HepG2 (cell line): ENCODE results near the gene HHEX. TPM values are rescaled to one million over a fixed set of nuclear protein-coding genes. Genes with fewer than 3 reads are reported as not detected.

Experiments used
- ATAC-seq: fragments of 200-7000 bp; cut with Tn5 transposase; 3 replicates; pipeline ENCODE4 v1.9.1; 2020; ENCODE audit warnings: mild to moderate bottlenecking, moderate library complexity
- BruUV-seq: library from RNA; stranded (reverse); fragments of 400-500 nt; replicated peaks from 2 replicates; lab custom pipeline; 2021; lab: Mats Ljungman, UMichigan
- CTCF ChIA-PET: fragments of 300-600 bp; formaldehyde crosslinking; extraction: SDS; loops from one replicate; lab custom pipeline; 2021; ENCODE audit warnings: low total read pairs, inconsistent platforms, low intra/inter-chr PET ratio; lab: Yijun Ruan, JAX
- POLR2A ChIA-PET: fragments of 350-600 bp; sonication (Branson Sonifier 250); formaldehyde crosslinking; loops from one replicate; lab custom pipeline; 2020; ENCODE audit warnings: antibody characterized with exemption, inconsistent platforms; lab: Yijun Ruan, JAX
- DNase-seq: peaks from one replicate; pipeline ENCODE4 v3.0.0-alpha.2; 2015; ENCODE audit warnings: low spot score
- FAIRE-seq: peaks from 3 replicates; lab custom pipeline; 2011; peaks lifted over from hg19 to GRCh38; lab: Jason Lieb, UNC
- H2AFZ ChIP-seq: one replicate; pipeline ENCODE4 v1.6.1; 2011; ENCODE audit warnings: low read length, inconsistent platforms
- H3K27ac ChIP-seq: fragments of 300-600 bp; 3 replicates; pipeline ENCODE4 v1.8.0; 2011; ENCODE audit warnings: mixed run types, mild to moderate bottlenecking, mixed read lengths, low read length, inconsistent platforms; ENCODE audit not compliant: insufficient read depth; ENCODE audit errors: extremely low read length
- H3K27me3 ChIP-seq, 2 experiments: fragments of 200-600 bp in 1 of 2; 2 replicates in 1 of 2; 3 replicates in 1 of 2; pipeline versions ENCODE4 v1.6.0 to v1.8.0; 2011; ENCODE audit warnings: low read length in 2 of 2, mild to moderate bottlenecking in 2 of 2, moderate library complexity in 2 of 2, inconsistent platforms in 1 of 2; ENCODE audit not compliant: insufficient read depth in 2 of 2, control insufficient read depth in 1 of 2
- H3K36me3 ChIP-seq, 2 experiments: fragments of 200-600 bp in 1 of 2; replicated peaks in 1 of 2; 2 replicates in 1 of 2; 3 replicates in 1 of 2; pipeline versions ENCODE4 v1.5.1 to v1.8.0; 2011; ENCODE audit warnings: low read length in 2 of 2, inconsistent platforms in 1 of 2; ENCODE audit not compliant: insufficient read depth in 2 of 2, control insufficient read depth in 1 of 2
- H3K4me1 ChIP-seq: 2 replicates; pipeline ENCODE4 v1.5.1; 2012; ENCODE audit warnings: low read length, inconsistent platforms; ENCODE audit not compliant: insufficient read depth
- H3K4me2 ChIP-seq: 2 replicates; pipeline ENCODE4 v1.6.0; 2011; ENCODE audit warnings: low read depth, low read length, inconsistent platforms
- H3K4me3 ChIP-seq, 3 experiments: fragments of 200-600 bp in 1 of 3; sonication (generic), shearing (Covaris generic) in 1 of 3; replicated peaks in 1 of 3; 2 replicates each; pipeline ENCODE4 v1.5.1; 2011 to 2016; ENCODE audit warnings: low read length in 3 of 3, inconsistent platforms in 2 of 3, low read depth in 2 of 3, mild to moderate bottlenecking in 2 of 3, control low read depth in 1 of 3, mixed read lengths in 1 of 3; ENCODE audit not compliant: insufficient read depth in 1 of 3
- H3K79me2 ChIP-seq: one replicate; pipeline ENCODE4 v1.6.1; 2011; ENCODE audit warnings: low read length, inconsistent platforms; ENCODE audit not compliant: insufficient read depth
- H3K9ac ChIP-seq: 2 replicates; pipeline ENCODE4 v1.6.0; 2011; ENCODE audit warnings: mild to moderate bottlenecking, low read depth, low read length, inconsistent platforms; ENCODE audit not compliant: insufficient read depth
- H3K9me3 ChIP-seq: 2 replicates; pipeline ENCODE4 v1.5.1; 2012; ENCODE audit warnings: mild to moderate bottlenecking, low read length
- H4K20me1 ChIP-seq: 2 replicates; pipeline ENCODE4 v1.6.0; 2011; ENCODE audit warnings: inconsistent platforms, mild to moderate bottlenecking, low read length, moderate library complexity; ENCODE audit not compliant: insufficient read depth
- KLF12 ChIP-seq: sonication (generic); formaldehyde crosslinking; IDR thresholded peaks from 2 replicates; pipeline ENCODE4 v1.4.0; 2020; ENCODE audit warnings: missing genetic modification reagents, borderline replicate concordance
- MAFF ChIP-seq: IDR thresholded peaks from 2 replicates; pipeline ENCODE4 v1.6.1; 2011; ENCODE audit warnings: low read depth, low read length, improper control_type of control experiment
- PLRG1 ChIP-seq: fragments of 450-650 bp; conservative IDR thresholded peaks from 2 replicates; pipeline ENCODE4 v1.6.1; 2016
- RBM22 ChIP-seq: fragments of 200-400 bp; formaldehyde crosslinking; optimal IDR thresholded peaks from 2 replicates; pipeline ENCODE3; 2017; ENCODE audit warnings: mild to moderate bottlenecking, low read length, moderate library complexity
- TCF12 ChIP-seq, 2 experiments: fragments of 450-650 bp in 1 of 2; sonication (generic) in 1 of 2; formaldehyde crosslinking in 1 of 2; IDR thresholded peaks; 2 replicates each; pipeline versions ENCODE4 v1.6.1 to v1.8.0; 2017 to 2022; ENCODE audit warnings: antibody characterized with exemption in 1 of 2, mild to moderate bottlenecking in 1 of 2, missing genetic modification reagents in 1 of 2, moderate library complexity in 1 of 2
- ZNF274 ChIP-seq: sonication (generic); formaldehyde crosslinking; IDR thresholded peaks from 2 replicates; pipeline ENCODE4 v1.5.1; 2020; ENCODE audit warnings: mild to moderate bottlenecking, missing genetic modification reagents
- ZNF326 ChIP-seq: sonication (generic); formaldehyde crosslinking; IDR thresholded peaks from 2 replicates; pipeline ENCODE4 v1.4.0; 2020; ENCODE audit warnings: missing genetic modification reagents, borderline replicate concordance
- ZNF749 ChIP-seq: sonication (generic); formaldehyde crosslinking; IDR thresholded peaks from 2 replicates; pipeline ENCODE4 v1.8.0; 2022; ENCODE audit warnings: mild to moderate bottlenecking, missing genetic modification reagents, moderate library complexity, borderline replicate concordance
- ZSCAN21 ChIP-seq: sonication (generic); formaldehyde crosslinking; IDR thresholded peaks from 2 replicates; pipeline ENCODE4 v1.8.0; 2022; ENCODE audit warnings: mild to moderate bottlenecking, missing genetic modification reagents, moderate library complexity, borderline replicate concordance
- WGBS: methylation state at CpG from one replicate; pipeline ENCODE4 v1.1.6; 2017; ENCODE audit warnings: low lambda C conversion rate; 5-methylcytosine and 5-hydroxymethylcytosine counted together
- in situ Hi-C: cut with HindIII; loops from 2 replicates; pipeline ENCODE4 v1.10.0; 2017; ENCODE audit warnings: low pct_unique_long_range_greater_than_20kb; ENCODE audit not compliant: extremely low pct_ligation_motif_present
- intact Hi-C: fragments of 100-400 bp; cut with micrococcal nuclease; formaldehyde crosslinking; loops from one replicate; pipeline ENCODE4 v1.10.0; 2022; ENCODE audit not compliant: unreplicated experiment
- polyA plus RNA-seq, 8 experiments: library from polyadenylated mRNA; depleted of rRNA in 3 of 8; stranded (reverse) in 7 of 8; unstranded in 1 of 8; fragments of >200 nt; fragmentation: Illumina TruSeq in 4 of 8; extraction: Trizol in 4 of 8; gene quantifications; 2 replicates each; pipeline versions ENCODE4 v1.2.1 to v1.2.3, GENCODE V29; 2011 to 2016; ENCODE audit warnings: low read depth in 4 of 8, missing spikeins in 1 of 8, mixed read lengths in 1 of 8; ENCODE audit not compliant: insufficient read depth in 1 of 8
- total RNA-seq, 5 experiments: library from RNA; depleted of rRNA; stranded (reverse); fragments of >200 nt; fragmentation: Illumina TruSeq; extraction: Trizol; gene quantifications; 2 replicates each; pipeline ENCODE4 v1.2.3, GENCODE V29; 2016; ENCODE audit warnings: low read depth in 1 of 5
- TF ChIP-seq, protein P1 (sequence below): sonication (generic); formaldehyde crosslinking; conservative IDR thresholded peaks from 2 replicates; pipeline ENCODE4 v1.5.0; 2020; ENCODE audit warnings: missing genetic modification reagents

The HHEX gene
- total and polyA plus RNA-seq, 2 of the 13 experiments (the other 11 are each of a cell fraction or from before 2014, with no cell fraction given), result 44.5 to 48.7 TPM

GRCh38 chr10:92699193-92699517 is 9.4 kb downstream of the HHEX start:
- intact Hi-C loops (no loop called here), in situ Hi-C loops (no loop called here)
- Histone ChIP-seq H3K79me2 (peaks cover 3% of the 10 kb centered on the region), H3K27me3 (no peaks in the 10 kb centered on the region), H3K4me2 (no peak overlapping the region), H3K27ac (no peak overlapping the region), H2AFZ (no peak overlapping the region), H3K4me1 (peaks cover 61% of the 10 kb centered on the region), H3K36me3 (no peaks in the 10 kb centered on the region; a peak in 2 of 5 replicates), H3K9ac (no peak overlapping the region), H4K20me1 (no peaks in the 10 kb centered on the region), H3K9me3 (no peaks in the 10 kb centered on the region), H3K4me3 (no peak overlapping the region)
- WGBS, result 100% methylated on average over 3 of the region's 3 CpGs
- ChIA-PET CTCF (no interaction called here), POLR2A (interaction anchor here (1.2 to 2.0 kb wide), 2 partner anchors 9 to 57 kb away, joined by 3 to 8 read pairs; partner anchors contain the start of gene HHEX)
- FAIRE-seq (no peak), ATAC-seq (no peak), DNase-seq (no peak)
- BruUV-seq, result no TSS peak
- TF ChIP-seq KLF12 (CRISPR knock-in tag) (no peak), PLRG1 (no peak), TCF12 (IDR thresholded peaks at IDR 0.05) (no peak), TCF12 (CRISPR knock-in tag; IDR thresholded peaks at IDR 0.05) (no peak), MAFF (no peak), ZNF274 (CRISPR knock-in tag) (no peak), ZNF749 (CRISPR knock-in tag) (no peak), ZSCAN21 (CRISPR knock-in tag) (no peak), ZNF326 (CRISPR knock-in tag) (no peak), RBM22 (no peak)
- TF ChIP-seq, protein P1, sequence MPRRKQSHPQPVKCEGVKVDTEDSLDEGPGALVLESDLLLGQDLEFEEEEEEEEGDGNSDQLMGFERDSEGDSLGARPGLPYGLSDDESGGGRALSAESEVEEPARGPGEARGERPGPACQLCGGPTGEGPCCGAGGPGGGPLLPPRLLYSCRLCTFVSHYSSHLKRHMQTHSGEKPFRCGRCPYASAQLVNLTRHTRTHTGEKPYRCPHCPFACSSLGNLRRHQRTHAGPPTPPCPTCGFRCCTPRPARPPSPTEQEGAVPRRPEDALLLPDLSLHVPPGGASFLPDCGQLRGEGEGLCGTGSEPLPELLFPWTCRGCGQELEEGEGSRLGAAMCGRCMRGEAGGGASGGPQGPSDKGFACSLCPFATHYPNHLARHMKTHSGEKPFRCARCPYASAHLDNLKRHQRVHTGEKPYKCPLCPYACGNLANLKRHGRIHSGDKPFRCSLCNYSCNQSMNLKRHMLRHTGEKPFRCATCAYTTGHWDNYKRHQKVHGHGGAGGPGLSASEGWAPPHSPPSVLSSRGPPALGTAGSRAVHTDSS, result no peak
